MM.1S (cell line): Measurements from ENCODE around the gene HDLBP.

Experiments used
- EZH2 ChIP-seq: fragments of 300-600 bp; sonication (generic); optimal IDR thresholded peaks from 2 replicates; pipeline ENCODE3; 2017; ENCODE audit warnings: low read depth, mild to moderate bottlenecking, antibody characterized with exemption, low read length, mixed read lengths
- EZH2phosphoT487 ChIP-seq: fragments of 300-600 bp; sonication (generic); IDR thresholded peaks from 2 replicates; pipeline ENCODE4 v1.6.1; 2018; ENCODE audit warnings: antibody characterized with exemption, low read length
- TF ChIP-seq, protein P1 (sequence below): fragments of 300-600 bp; sonication (generic); IDR thresholded peaks from 2 replicates; pipeline ENCODE4 v1.5.1; 2016; ENCODE audit warnings: antibody characterized with exemption, low read length, mixed read lengths

DNA sequence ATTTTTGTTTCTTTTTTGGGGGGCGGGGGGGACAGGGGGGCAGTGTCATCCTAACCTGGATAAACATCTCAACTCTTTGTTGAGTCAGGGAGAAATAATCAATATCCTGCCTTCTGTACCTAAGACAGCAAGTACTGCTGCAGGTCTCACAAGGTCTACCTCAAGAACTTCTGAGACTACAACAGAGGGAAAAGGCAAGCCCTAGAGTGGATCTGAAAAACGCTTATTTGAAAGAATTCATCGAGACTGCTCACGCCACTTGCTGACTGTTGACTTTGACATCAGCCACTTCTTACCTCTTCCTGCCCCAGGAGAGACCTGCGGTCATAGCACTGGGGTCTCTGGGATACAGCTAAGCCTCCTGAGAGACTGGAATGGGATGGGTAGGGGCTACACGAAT lies 8.4 kb downstream of the HDLBP start:
- TF ChIP-seq, protein P1, sequence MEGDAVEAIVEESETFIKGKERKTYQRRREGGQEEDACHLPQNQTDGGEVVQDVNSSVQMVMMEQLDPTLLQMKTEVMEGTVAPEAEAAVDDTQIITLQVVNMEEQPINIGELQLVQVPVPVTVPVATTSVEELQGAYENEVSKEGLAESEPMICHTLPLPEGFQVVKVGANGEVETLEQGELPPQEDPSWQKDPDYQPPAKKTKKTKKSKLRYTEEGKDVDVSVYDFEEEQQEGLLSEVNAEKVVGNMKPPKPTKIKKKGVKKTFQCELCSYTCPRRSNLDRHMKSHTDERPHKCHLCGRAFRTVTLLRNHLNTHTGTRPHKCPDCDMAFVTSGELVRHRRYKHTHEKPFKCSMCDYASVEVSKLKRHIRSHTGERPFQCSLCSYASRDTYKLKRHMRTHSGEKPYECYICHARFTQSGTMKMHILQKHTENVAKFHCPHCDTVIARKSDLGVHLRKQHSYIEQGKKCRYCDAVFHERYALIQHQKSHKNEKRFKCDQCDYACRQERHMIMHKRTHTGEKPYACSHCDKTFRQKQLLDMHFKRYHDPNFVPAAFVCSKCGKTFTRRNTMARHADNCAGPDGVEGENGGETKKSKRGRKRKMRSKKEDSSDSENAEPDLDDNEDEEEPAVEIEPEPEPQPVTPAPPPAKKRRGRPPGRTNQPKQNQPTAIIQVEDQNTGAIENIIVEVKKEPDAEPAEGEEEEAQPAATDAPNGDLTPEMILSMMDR = no peak
- TF ChIP-seq EZH2 = no peak
- TF ChIP-seq EZH2phosphoT487 = no peak
